WTC11 (cell line): ENCODE measurements around the gene UQCRQ.

ENCODE experiments used
- CBFB ChIP-seq: sonication (generic); formaldehyde crosslinking; IDR thresholded peaks from 2 replicates; pipeline ENCODE4 v1.8.1; 2022; ENCODE audit warnings: mild to moderate bottlenecking, low read depth, missing genetic modification reagents
- CREM ChIP-seq: sonication (generic); formaldehyde crosslinking; IDR thresholded peaks from 2 replicates; pipeline ENCODE4 v1.8.1; 2022; ENCODE audit warnings: mild to moderate bottlenecking, missing genetic modification reagents, moderate library complexity
- CTCF ChIP-seq: fragments of 200-600 bp; IDR thresholded peaks from 2 replicates; pipeline ENCODE4 v1.8.0; 2022; ENCODE audit warnings: antibody characterized with exemption
- E2F1 ChIP-seq: sonication (generic); formaldehyde crosslinking; IDR thresholded peaks from 2 replicates; pipeline ENCODE4 v1.8.0; 2022; ENCODE audit warnings: mild to moderate bottlenecking, missing genetic modification reagents
- ETV6 ChIP-seq: sonication (generic); formaldehyde crosslinking; IDR thresholded peaks from 2 replicates; pipeline ENCODE4 v1.8.1; 2022; ENCODE audit warnings: mild to moderate bottlenecking, missing genetic modification reagents
- FOXP1 ChIP-seq: sonication (generic); formaldehyde crosslinking; IDR thresholded peaks from 2 replicates; pipeline ENCODE4 v1.8.0; 2022; ENCODE audit warnings: missing genetic modification reagents, mild to moderate bottlenecking, moderate library complexity, borderline replicate concordance
- HMGXB4 ChIP-seq: sonication (generic); formaldehyde crosslinking; IDR thresholded peaks from 2 replicates; pipeline ENCODE4 v1.8.1; 2023; ENCODE audit warnings: mild to moderate bottlenecking, moderate library complexity, missing genetic modification reagents
- JUN ChIP-seq: sonication (generic); formaldehyde crosslinking; IDR thresholded peaks from 2 replicates; pipeline ENCODE4 v1.8.0; 2023; ENCODE audit warnings: mild to moderate bottlenecking, missing genetic modification reagents
- PREB ChIP-seq: sonication (generic); formaldehyde crosslinking; IDR thresholded peaks from 2 replicates; pipeline ENCODE4 v1.8.1; 2022; ENCODE audit warnings: mild to moderate bottlenecking, missing genetic modification reagents, moderate library complexity, borderline replicate concordance
- PRRX2 ChIP-seq: fragments of 250-450 bp; sonication (Bioruptor Pico); IDR thresholded peaks from 2 replicates; pipeline ENCODE4 v1.8.0; 2021; ENCODE audit warnings: mild to moderate bottlenecking
- USF1 ChIP-seq: sonication (generic); formaldehyde crosslinking; IDR thresholded peaks from 2 replicates; pipeline ENCODE4 v1.8.0; 2022; ENCODE audit warnings: mild to moderate bottlenecking, missing genetic modification reagents
- USF2 ChIP-seq: sonication (generic); formaldehyde crosslinking; IDR thresholded peaks from 2 replicates; pipeline ENCODE4 v1.8.1; 2023; ENCODE audit warnings: mild to moderate bottlenecking, missing genetic modification reagents, moderate library complexity
- ZBTB43 ChIP-seq: sonication (generic); formaldehyde crosslinking; IDR thresholded peaks from 2 replicates; pipeline ENCODE4 v1.8.1; 2023; ENCODE audit warnings: mild to moderate bottlenecking, missing genetic modification reagents
- ZNF121 ChIP-seq: sonication (generic); formaldehyde crosslinking; IDR thresholded peaks from 2 replicates; pipeline ENCODE4 v1.8.0; 2023; ENCODE audit warnings: missing genetic modification reagents

GRCh38 chr5:132907161-132907560 lies 40.7 kb downstream of the UQCRQ start:
- no peak for TF ChIP-seq CTCF
- TF ChIP-seq CREM: no peak
- TF ChIP-seq ZBTB43: no peak
- TF ChIP-seq PREB (CRISPR knock-in tag): no peak
- no peak for TF ChIP-seq USF2 (CRISPR knock-in tag)
- TF ChIP-seq JUN: no peak
- no peak for TF ChIP-seq FOXP1 (CRISPR knock-in tag)
- no peak for TF ChIP-seq USF1 (CRISPR knock-in tag)
- no peak for TF ChIP-seq HMGXB4 (CRISPR knock-in tag)
- TF ChIP-seq PRRX2 (CRISPR knock-in tag): no peak
- TF ChIP-seq E2F1: no peak
- no peak for TF ChIP-seq ETV6 (CRISPR knock-in tag)
- no peak for TF ChIP-seq ZNF121 (CRISPR knock-in tag)
- no peak for TF ChIP-seq CBFB (CRISPR knock-in tag)
